ENCODE results near the gene DOP1B.
"Not testable (repeated sequence)": the region's sequence is repeated elsewhere in the genome, so short reads cannot be mapped to it uniquely, and the experiment has no call there.

DOP1B gene

GRCh38 chr21:36171741-36172331 lies 15.2 kb downstream of the DOP1B start:
- DNase-seq (ENCODE audit: low read depth in 2 of 2), result no peak

GRCh38 chr21:36174780-36175179 lies 18.2 kb downstream of the DOP1B start:
- DNase-seq (ENCODE audit: low read depth in 2 of 2), result no peak

- DNase-seq (ENCODE audit: low read depth in 2 of 2), result no peak
Observed at GRCh38 chr21:36175771-36176565, 19.3 kb downstream of the DOP1B start.

- no peak for DNase-seq (ENCODE audit: low read depth in 2 of 2)
Observed at GRCh38 chr21:36178349-36178748, 21.7 kb downstream of the DOP1B start.

GRCh38 chr21:36179145-36179544 lies 22.5 kb downstream of the DOP1B start:
- DNase-seq (ENCODE audit: low read depth in 2 of 2), result no peak

GRCh38 chr21:36180963-36181362 lies 24.3 kb downstream of the DOP1B start:
- DNase-seq (ENCODE audit: low read depth in 2 of 2), result no peak

GRCh38 chr21:36183144-36183795 lies 26.6 kb downstream of the DOP1B start:
- DNase-seq (ENCODE audit: low read depth in 2 of 2), result no peak

- DNase-seq (ENCODE audit: low read depth in 2 of 2), result no peak
Observed at GRCh38 chr21:36184545-36184944, 27.9 kb downstream of the DOP1B start.

GRCh38 chr21:36185523-36185922 lies 28.9 kb downstream of the DOP1B start:
- DNase-seq (ENCODE audit: low read depth in 2 of 2), result no peak

- DNase-seq (ENCODE audit: low read depth in 2 of 2), result no peak
Observed at GRCh38 chr21:36186081-36186480, 29.5 kb downstream of the DOP1B start.

- no peak for DNase-seq (ENCODE audit: low read depth in 2 of 2)
Observed at GRCh38 chr21:36186506-36187399, 30.1 kb downstream of the DOP1B start.

- DNase-seq (ENCODE audit: low read depth in 2 of 2), result no peak
Observed at GRCh38 chr21:36188081-36188681, 31.6 kb downstream of the DOP1B start.

GRCh38 chr21:36188937-36189336 lies 32.3 kb downstream of the DOP1B start:
- DNase-seq (ENCODE audit: low read depth in 2 of 2), result no peak

GRCh38 chr21:36190736-36191135 lies 34.1 kb downstream of the DOP1B start:
- no peak for DNase-seq (ENCODE audit: low read depth in 2 of 2)

GRCh38 chr21:36193200-36193599 lies 36.6 kb downstream of the DOP1B start:
- no peak for DNase-seq (ENCODE audit: low read depth in 2 of 2)

- DNase-seq (ENCODE audit: low read depth in 2 of 2), result no peak
Observed at GRCh38 chr21:36194024-36194423, 37.4 kb downstream of the DOP1B start.

GRCh38 chr21:36195613-36196012 lies 39.0 kb downstream of the DOP1B start:
- no peak for DNase-seq (ENCODE audit: low read depth in 2 of 2)

- DNase-seq (ENCODE audit: low read depth in 2 of 2), result no peak
Observed at GRCh38 chr21:36199021-36199420, 42.4 kb downstream of the DOP1B start.

- not testable (repeated sequence) for DNase-seq (ENCODE audit: low read depth in 2 of 2)
Observed at GRCh38 chr21:36199575-36199974, 43.0 kb downstream of the DOP1B start.

- DNase-seq (ENCODE audit: low read depth in 2 of 2), result no peak
Observed at GRCh38 chr21:36200081-36200561, 43.5 kb downstream of the DOP1B start.
